ENCODE data around the gene MAFG.
A peak's percentile ranks its signal among the peaks of the same experiment; 100 is the strongest.

Gene MAFG

DNA sequence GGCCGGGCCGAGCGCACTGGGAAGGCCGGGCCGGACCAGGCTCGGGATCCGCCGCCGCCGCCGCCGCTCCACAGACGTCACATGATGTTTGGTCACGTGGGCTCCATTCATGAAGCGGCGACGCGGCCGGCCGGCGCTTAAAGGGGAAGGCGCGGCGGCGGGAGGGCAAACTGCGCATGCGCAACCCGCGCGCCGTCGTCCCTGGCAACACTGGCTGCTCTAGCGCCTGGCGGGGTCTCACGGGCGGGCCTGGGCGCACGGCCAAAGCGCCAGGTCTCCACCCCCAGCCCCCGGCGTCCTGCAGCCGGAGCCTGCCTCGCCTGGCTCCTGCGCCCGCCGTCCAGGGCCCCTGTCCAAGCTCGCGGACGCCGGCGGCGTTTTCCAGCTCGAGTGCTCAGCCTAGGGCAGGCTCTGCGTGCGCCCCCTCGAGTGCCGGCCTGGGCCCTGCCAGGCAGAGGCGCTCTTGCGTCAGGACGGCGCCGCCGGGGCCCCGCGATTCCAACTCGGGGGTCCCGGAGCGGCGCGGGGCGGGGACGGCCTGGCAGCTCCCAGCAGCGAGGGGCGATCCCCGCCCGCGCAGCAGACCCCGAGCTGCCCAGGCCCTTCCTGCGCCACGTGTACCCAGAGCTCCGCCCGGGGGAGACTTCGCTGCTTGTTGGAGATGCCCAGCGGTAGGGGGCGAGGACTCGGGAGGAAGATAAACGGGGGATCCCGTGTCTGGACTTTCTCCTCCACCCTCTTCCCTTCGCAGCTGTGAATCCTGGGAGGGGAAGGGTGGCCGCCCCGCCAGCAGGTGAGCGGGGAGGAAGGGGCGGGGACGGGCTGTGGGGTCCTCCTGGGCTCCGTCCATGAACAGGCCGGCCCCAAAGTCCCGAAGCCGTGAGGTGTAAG lies at the start of gene MAFG:
MAFG (minus strand) TSS at position 83 of the 891 bp plus-strand sequence. CDS start 4,550 bp downstream, outside the sequence.
- peak; percentile 54 for DNase-seq

- DNase-seq, result peak; percentile 40
Observed at GRCh38 chr17:81976332-81977210, 49.0 kb upstream of the MAFG start.

DNA sequence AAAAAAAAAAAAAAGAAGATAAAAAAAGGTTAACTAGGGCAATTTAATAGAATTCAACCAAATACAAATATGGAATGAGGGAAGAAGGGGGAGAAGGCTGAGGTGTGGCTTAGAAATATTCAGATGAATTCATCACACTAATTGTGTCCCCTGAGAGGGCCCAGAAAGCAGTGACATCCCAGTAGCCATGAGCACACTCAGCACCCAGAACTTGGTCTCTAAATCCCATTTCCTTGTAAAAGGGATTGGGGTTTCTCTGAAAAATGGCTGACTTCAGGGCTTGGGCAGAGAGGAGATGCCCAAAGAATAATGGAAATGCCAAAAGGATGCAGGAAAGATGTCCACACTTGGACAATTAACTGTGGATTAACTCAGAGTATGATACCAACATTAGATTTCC lies 45.9 kb upstream of the MAFG start:
- no peak for DNase-seq

- no peak for DNase-seq
Observed at GRCh38 chr17:81968850-81969812, 41.6 kb upstream of the MAFG start.

GRCh38 chr17:81968396-81968745 lies 40.8 kb upstream of the MAFG start:
- no peak for DNase-seq

DNA sequence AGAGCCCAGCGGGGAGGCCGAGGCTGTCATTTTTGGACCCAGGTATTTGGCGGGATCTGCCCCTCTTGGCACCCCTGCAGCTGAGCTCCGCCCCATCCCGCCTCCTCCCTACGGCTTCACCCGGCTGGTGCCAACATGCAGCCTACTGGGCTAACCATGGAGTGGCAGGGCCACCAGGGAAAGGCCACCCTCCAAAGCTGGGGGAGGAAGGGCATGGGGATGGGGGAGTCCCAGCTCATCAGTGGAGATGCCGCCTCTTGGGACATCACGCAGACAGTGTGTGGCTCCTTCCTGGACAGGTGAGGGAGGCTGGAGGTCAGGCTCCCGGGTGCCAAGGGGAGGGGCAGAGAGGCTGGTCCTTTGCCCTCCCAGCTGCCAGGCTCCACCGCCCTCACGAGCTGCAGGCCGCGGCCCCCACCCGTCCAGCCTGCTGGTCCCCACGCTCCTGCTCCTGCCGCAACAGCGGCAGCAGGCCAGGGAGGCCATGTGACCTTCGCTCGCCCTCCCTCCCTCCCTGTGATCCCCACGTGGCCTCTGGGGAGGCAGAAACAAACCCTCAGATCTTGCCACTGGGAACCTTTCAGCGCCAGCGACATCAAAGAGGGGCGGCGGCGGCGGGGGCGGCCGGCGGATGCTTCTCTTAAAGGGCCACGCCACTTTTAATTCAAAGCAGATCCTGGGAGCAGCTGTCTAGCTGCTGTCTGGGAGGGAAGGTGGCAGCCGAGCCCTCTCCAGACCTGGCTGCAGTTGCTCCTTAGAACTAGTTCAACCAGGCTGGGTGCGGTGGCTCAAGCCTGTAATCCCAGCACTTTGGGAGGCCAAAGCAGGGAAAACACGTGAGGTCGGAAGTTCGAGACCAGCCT lies 40.2 kb upstream of the MAFG start:
- peak; percentile 58 for DNase-seq

DNA sequence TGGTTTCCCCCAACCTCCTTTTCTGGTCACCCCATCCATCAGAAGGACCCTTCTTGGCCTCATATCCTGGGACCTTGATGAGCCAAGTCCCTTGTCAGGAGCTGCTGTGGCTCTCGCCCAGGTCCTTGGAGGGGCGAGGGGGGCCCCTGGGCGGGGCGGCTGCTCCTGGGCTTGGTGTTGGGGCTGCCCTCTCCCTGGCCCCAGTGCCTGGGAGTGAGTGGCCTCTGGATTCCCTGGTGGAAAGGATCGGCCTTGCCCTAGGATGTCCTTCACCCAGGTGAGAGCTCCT lies 39.7 kb upstream of the MAFG start:
- DNase-seq, result no peak

- DNase-seq, result no peak
Observed at GRCh38 chr17:81966343-81967243, 39.1 kb upstream of the MAFG start.

DNA sequence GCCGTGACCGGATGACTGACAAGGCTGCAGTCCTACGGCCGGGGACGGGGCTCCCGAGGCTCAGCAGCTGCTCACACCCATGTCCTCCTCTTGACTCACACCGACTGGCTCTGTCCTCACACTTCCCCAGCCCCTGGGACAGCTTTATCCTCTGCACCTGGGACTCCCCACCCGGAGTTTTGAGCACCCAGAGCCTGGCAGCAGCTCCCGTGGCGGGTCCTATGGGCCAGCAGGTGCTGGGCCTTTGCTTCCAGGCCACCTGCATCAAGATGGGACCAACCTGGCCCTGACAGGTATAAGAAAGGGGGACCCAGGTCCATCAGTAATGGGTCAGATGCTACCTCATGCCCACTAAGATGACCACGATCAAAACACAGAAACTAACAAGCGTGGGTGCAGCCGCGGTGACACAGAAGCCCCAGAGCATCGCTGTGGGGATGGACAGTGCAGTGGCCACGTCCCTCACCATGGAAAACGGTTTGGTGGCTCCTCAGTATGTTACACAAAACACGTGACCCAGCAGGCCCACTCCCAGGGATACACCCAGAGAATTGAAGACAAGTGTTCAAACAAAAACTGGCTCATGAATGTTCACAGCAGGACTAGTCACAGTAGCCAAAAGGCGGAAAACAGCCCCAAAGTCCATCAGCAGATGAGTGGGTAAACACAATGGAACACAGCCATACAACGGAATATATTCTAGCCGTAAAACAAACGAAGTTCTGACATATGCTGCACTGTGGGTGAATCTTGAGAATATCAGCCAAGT lies 36.7 kb upstream of the MAFG start:
- no peak for DNase-seq

DNA sequence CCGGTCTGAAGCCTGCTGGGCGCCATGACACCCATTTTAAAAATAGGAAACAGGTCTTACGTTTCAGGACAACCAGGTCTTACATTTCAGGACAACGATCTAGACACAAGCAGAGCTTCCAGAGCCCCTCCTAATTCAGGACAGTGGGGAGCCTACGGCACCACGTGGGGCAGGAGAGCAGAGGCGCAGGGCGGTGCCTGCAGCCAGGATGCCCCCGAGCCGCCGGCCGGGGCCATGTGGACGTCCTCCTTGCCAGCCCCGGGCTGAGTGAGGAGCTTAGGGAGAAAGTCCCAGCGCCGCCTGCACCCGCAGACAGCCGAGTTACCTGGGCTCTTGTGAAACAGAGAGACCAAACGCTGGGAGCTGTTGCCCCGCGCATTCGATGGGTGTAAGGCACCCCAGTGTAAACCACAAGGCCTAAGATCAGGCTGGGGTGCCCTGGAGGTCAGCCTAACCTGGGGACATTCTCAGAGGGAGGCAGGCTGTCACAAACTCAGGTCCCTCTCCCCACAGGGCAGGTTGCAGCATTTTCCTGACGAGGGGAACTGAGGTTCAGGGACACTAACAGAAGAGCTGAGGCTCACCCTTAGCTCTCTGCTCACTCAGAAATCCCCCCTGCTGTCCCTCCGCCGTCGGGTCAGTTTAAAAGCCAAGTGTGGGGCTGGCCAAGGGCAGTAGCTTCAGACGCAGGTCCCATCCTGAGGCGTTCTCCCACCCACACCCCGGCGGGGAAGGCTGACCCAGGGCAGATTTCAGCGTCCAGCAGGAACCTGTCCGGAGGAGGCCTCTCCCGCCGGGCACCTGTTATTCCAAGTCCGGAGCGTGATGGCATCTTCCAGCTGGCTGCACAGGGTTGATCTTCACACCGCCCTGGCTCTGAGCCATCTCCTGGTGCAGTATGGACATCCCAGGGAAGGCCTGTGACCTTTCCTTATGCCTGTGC lies 35.2 kb upstream of the MAFG start:
- no peak for DNase-seq

GRCh38 chr17:81961521-81962498 lies 34.3 kb upstream of the MAFG start:
- no peak for DNase-seq

DNA sequence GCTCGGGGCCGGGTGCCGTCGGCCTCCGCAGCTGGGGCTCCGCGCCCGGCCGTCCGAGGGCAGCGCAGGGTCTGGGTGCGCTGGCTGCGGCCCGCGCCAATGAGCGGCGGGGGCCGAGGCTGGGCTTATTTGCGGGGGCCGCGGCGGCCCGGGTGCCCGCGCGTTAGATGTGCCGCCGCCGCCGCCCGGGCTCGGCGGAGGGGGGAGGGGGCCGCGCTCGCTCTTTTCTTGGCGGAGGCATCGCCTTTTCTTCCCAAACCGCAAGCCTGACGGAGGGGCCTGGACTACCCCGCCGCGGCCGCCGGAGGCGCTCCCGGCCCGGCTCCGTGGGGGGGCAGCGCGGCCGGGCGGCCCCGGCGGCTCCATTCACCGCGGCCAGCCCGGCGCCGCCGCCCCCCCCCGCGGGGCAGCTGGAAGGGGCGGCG lies 33.6 kb upstream of the MAFG start, which contains the start of gene NOTUM:
NOTUM (minus strand) TSS at position 101 of the 425 bp plus-strand sequence. CDS start 278 bp downstream, outside the sequence.
- no peak for DNase-seq

DNA sequence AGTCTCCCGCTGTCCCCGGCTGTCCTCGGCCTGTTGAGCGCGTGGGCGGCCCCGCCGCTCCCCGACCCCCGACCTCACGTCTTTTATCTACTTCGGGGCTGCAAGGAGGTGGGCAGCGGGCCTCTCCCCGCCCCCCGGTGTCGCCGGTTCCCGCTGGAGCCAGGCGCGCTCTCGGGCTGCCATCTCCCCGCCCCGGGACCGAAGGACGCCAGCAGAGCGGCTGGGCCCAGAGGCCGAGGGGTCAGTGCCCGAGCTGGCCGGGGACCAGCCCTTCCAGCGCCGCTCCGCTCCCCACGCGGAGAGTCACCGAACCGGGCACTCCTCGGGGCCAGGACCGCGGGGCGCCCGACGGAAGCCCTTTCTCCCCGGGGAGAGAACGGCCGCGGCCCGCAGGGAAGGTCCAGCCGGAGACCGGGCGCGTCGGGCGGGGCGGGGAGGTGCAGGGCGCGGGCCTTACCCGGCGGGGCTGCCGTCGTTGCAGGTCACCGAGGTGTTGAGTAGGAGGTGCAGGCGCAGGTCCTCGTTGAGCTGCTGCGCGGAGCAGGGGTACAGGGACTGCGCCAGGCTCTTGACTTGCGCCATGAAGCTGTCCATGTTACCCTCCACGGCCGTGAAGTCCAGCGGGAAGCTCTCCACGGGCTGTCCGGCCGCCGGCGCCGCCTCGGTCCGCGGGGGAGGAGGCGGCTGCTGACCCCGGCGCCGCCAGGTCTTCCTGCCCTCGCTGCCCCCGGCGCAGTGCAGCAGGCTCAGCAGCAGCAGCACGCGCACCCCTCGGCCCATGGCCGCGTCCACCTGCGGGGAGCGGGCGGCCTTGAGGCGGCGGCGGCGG lies 32.8 kb upstream of the MAFG start:
- DNase-seq, result no peak

DNA sequence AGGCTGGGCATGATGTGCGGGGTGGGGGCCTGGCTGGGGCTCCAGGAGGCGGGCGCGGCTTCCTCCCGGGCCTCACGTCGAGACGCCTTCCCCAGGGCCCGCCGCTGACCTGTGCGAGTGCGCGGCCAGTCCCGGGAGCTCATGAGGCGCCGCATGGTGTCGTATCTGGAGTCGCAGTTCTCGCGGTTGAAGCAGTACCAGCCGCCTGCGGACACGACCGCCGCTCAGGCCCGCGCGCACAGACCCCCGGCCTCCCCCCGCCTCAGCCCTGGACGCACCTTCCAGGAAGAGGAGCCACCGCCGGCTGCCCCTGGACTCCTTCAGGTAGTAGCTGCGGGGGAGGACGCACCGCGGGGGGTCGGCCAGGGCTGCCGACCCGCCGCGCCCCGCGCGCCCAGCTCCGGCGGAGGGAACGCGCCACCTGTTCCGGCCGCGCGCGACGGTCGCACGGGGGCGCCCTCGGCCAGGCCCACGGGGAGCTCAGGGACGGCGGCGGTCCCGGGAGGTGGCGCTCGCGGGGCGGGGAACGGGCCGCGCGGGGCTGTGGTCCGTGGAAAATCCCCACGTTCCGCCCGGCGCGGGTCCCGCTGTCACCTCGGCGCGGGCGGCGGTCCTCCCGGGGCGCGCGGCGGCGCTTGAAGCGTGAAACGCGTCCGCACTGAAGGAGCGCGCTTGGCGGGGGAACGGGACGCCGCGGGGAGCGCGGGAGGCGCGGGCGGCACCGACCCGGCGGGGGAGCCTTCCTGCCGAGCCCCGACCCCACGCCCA lies 32.0 kb upstream of the MAFG start:
- DNase-seq, result no peak

DNA sequence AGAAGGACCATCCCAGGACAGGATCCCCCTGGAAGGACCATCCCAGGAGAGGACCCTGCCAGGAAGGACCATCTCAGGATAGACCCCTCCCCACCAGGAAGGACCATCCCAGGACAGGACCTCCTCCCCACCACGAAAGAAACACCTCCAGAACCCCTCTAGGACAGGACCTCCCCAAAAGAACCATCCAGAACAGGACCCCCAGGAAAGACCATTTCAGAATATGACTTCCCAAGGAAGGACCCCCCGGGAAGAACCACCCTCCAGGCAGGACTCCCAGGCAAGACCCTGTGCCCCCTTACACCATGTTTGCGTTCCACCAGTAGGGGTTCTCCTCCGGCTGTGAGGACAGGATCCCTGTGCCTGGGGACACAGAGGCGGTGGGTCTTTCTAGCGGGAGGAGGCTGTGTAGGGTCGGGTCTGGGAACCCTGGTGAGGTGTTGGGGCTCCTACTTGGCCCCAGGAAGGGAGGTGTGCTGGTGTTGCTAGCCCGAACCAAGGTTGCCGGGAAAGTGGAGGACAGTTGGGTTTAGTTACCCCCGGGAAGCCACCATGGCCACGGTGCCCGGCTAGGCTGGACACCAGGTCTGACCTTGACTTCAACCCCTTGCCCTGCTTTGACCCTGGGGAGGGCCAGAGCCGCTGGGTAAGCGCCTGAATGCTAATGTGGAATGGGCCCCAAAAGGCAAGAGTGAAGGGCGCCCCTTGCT lies 31.3 kb upstream of the MAFG start:
- no peak for DNase-seq
